HG03442 (cell line): Measurements from ENCODE around the gene TMEM252.
A peak's percentile ranks its signal among the peaks of the same experiment; 100 is the strongest.

Source experiments
- ATAC-seq: cut with Tn5 transposase; IDR thresholded peaks from one replicate; pipeline ENCODE4 v1.9.1; 2021; ENCODE audit warnings: mild to moderate bottlenecking, moderate library complexity; ENCODE audit not compliant: unreplicated experiment

Gene TMEM252

GRCh38 chr9:68540712-68541535 is at the start of gene TMEM252:
TMEM252 (minus strand) TSS chr9:68540883; CDS start chr9:68540814, 69 bp downstream.
- no peak for ATAC-seq

DNA sequence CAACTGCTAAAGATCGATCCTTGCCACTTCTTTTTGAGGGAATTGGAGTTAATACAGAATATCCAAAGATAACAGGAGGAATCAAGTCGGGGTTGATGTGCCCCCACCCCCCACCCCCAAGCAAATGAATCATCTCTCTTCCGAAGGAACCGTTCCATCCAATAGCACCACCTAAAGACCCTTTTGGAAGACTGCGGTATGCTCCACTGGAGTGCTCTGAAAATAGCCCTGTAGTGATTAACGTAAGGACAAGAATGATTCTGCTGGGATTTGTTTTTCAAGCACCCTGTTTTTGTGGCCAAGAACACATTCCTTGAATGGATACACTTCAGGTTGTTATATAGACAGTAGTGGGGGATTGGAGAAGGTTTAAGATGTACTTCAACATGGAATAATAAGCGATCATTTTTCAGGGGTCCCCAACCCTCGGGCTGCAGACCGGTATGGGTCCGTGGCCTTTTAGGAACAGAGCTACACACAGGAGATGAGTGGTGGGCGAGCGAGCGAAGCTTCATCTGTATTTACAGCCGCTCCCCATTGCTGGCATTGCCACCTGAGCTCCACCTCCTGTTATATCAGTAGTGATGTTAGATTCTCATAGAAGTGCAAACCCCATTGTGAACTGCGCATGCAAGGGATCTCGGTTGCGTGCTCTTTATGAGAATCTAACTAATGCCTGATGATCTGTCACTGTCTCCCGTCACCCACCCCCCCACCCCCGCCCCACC is 44.5 kb upstream of the TMEM252 start:
- ATAC-seq = no peak

DNA sequence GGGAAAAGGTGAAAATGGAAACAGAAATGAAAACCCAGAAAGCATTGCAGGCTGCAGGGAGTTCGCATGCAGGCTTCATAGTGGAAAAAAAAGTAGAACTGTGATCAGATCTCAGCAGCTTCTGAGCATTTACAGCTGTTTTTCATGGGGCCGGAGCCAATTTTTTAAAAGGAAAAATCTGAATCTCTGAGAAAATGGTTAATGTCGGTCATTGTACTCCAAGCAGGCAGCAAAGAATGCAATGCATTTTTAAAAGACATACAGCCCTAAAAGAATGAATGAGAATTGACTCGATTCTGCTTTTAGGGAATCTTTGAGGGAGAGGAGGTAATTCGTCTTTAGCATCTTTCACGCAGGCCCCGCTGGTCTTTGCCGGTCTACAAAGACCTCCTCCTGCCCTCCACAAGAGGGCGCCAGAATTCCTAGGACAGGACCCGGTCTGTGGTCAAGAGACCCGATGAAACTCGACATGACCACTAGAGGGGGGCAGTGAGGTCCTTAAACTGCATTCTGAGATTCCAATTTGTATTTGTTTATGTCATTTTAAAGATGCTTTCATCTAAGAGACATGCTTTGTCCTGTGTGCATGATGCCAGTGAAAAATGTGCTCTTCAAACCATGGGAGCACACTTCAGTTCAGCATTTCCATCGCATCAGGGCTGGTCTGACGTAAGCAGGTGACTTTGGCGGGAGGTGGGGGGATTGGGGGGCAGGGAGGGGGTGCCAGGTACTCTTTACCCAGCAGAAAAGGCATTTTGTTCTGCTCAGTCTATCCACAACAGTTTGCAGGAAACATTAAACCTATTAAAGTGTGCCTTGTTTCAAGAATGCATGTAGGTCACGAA is 43.7 kb upstream of the TMEM252 start:
- ATAC-seq = no peak

DNA sequence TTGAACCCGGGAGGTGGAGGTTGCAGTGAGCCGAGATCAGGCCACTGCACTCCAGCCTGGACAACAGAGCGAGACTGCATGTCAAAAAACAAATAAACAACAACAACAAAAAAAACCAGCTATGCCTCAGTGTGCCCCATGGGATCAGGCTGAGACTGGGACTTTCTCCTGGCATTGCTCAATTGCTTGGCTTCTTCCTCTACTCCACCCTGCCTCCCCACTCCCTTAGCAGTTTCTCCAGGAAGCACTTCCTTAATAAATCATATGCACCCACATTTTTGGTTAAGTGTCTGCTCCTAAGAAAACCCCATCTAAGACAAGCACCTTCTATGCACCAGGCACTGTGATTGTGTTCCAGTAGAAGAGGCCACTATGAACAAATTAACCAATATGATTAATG is 41.0 kb upstream of the TMEM252 start:
- no peak for ATAC-seq

DNA sequence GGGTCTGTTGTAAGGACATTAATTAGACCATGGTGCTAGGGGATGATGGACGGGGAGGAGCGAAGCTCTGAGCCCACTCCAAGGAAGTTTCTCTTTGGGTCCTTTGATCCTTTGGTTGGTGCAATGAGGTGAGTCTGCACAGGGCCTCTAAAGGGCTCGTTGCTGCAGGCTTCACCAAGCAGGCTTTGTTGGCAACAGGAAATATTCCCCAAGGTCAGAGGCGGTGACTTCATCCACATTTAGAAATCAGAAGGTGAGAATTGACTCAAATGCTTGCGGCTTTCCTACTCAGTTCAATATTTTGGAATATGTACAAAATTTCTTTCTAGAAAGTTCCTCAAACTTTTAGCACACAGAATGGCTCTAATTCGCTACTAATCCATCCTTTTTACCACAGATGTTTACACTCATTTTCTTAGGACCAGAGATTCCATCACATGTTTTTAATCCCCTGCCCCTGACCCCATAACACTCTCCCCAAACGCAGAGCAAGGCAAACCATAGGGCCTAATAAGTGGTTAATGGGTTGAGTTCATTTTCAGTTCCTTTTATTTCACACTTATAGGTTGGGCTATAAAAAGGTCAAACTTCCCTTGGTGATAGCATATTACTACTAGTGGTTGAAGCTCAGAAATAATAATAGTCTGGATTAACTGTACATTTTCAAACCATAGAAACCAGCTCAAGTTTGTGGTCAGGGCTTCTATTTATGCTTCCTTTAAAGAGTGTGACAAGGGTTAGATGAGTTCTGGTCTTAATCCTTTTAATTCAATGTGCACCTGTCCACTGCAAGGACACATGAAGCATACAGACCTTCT is 37.3 kb upstream of the TMEM252 start:
- peak; percentile 82 for ATAC-seq

GRCh38 chr9:68575817-68576216 is 35.1 kb upstream of the TMEM252 start:
- ATAC-seq = no peak

- ATAC-seq = no peak
These were observed 33.5 kb upstream of the TMEM252 start for GRCh38 chr9:68574150-68574549.

DNA sequence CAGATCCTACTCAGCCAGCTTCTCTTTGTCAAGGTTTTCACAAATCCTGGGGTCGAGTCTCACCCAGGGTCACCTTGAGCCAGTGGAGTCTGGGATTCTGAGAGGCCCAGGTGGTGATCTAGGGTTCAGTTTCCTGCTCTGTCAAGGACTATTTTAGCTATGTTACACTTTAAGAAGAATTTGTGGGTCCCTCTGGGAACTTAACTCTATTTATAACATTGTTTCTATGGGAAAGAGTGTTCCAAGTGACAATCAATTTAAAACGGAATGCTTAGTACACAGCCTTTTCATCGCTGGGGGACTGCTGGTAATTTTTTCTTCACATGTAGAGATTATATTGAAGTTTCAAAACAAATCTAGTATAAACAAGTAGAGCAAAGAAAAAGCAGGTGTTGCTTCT is 26.9 kb upstream of the TMEM252 start:
- ATAC-seq = no peak

DNA sequence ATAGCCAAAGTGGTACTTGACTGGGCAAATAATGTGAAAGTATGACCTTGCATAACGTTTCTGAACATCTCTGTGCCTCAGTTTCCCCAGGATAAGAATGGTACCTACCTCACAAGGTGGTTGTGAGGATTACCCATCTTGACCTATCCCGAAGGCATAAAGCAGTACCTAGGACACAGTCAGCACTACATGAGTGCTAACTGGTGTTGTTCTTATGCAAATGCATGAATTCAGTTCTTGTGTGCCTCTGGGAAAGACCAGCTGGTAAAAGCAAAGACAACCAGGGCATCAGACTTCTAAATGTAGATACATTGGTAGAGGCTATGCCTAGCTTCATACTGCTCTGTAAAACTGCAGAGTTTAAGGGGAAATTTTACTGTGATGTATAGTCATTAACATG is 21.8 kb upstream of the TMEM252 start:
- ATAC-seq = no peak

DNA sequence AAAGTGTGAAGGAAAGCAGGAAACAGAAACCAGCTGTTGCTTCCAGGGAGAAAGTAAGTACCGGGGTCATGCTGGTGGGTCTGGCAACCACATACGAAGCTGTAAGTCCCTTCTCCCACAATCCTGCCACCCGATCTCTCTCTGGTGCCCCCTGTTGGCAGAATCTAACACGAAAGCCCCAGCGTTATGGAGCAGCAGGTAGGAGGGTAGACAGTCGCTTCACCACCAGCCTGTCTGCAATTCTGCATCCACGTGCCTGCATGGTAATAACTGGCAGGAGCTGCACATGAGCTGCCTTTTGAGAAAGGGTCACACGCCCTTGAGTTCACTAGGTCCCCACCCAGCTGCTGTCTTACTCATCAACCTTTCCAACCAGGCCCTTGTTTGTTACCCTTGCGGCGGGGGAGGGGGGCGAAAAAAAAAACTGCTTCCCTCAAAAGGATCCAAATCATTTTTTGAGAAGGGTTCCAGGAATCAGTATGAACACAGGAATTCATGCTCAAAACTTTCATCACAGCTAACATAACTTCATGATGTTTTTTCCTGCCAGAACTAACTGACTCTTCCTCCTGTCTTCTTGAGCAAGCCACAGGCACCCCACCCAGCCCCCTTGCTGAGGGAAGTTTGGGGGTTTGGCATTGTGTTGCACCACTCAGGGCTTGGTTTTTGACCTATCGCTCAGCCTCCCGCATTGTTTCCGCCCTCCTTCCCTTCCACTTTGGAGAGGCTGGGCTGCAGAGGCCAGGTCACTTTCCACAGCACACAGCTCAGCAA is 19.6 kb upstream of the TMEM252 start:
- peak; percentile 71 for ATAC-seq

DNA sequence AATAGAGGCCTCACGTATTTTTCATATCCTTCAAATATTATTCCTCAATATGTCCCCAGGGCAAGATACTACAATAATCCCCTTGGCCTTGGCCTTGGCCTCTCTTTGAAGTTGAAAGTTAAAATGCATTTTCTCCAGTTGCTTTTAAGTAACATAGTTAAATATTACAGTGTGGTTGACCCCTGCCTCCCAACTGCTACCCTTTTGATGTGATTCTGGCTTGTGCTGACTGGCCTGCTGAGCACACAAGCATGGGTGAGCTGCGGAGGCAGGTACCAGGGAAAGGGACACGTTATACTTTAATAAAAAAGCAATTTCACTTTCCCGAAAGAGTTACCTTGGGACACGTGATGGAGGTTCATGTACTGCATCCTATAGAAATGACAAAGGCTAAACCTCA is 17.9 kb upstream of the TMEM252 start:
- no peak for ATAC-seq

DNA sequence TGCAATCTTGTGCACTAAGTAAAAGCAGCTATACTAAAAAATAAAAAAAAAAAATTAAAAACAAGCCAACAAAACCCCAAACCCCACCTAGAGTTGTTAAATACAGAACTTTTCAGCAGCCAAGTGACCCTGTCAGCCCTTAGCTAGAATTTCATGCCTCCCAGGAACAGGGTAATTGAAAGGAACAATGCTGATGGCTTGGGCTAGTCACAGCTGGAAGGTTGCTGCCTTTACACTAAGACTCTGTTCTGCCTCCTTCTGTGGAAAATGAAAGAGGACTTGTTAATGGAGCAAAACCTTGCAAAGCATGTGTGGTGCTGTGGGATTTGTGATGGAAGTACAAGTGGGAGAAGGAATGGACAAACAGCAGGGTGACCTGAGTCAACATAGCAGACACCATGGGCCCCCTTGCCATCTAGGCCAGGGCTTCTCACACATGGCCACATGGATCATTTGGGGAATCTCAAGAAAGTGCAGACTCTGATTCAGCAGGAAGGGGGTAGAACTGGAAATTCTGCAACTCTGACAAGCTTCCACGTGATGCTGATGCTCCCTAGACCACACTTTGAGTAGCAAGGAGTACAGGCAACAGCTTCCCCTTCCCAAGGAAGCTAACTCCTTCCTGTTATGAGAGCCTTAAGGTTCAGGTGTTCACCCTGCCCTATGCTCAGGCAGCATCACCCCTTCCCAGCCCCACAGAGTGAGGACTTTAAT is 14.9 kb upstream of the TMEM252 start:
- no peak for ATAC-seq

DNA sequence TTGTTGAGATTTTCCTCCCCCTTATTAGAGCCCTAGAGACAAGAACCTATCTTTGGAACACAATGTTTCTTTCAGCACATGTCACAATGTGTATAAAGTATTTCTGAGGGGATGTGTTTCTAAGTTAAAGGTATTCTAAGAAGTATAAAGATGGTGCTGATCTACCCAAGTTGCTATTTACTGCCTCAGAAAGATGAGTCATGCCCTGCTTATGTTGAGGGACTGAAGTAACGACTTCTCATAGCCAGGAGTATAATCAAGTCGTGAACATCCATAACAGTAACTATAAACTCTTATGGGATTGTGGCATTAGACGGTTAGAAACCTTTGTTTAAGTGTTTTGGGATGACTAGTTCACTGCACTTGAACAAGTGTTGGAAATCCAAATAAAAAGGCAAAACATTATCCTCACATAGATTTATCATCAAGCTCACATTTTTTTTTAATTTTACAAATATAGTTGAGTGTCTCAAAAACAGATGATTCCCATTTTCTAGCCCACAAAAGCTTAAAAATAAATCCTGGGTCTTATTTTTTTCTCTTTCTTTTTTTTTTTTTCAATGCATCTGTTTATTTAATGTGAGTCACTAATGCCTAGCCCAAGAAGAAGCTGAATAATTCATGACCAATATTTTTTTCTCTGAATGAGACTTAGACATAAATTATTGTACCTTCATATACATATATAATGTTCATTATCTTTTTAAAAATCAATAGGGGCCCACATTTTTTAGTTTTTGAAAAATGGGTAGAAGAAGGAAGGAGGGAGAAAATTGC is 12.2 kb upstream of the TMEM252 start:
- no peak for ATAC-seq

DNA sequence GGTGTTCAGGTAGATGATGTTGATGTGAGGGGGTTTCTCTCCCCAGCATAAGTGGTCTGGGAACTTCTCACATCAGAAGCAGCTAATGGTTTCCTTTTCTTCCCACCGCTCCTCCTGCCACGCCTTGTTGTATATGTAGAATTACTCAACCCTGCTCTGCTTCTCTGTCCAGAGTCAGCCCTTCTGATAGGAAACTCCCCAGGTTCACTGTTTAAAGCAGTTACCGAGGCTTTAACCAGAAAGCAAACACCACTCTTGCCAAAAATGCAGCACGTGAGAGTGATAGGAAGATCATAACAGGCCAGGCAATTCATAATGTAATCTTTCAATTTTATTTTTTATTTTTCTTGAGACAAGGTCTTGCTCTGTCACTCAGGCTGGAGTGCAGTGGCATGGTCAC is 10.5 kb upstream of the TMEM252 start:
- no peak for ATAC-seq

DNA sequence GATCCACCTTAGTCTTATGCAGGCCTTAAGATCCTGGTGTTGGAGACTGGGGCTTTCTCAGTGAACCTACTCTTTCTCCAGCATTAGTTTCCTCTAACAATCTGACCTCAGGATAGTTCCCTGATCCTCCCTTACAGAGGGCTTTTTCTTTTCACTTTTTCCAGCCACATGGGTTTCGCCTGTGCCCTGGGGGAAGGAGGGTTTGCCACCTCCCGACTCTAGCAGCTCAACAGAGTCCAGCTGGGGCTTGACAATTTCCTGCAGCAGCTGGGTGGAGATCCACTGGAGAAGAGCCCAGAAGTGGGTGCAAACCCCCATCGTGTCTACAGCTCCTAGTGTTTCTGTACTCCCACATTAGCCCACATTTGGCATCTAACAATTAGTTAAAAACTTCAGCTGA is 7.6 kb upstream of the TMEM252 start:
- ATAC-seq = no peak

GRCh38 chr9:68547417-68547816 is 6.7 kb upstream of the TMEM252 start:
- no peak for ATAC-seq

- ATAC-seq = peak; percentile 71
These were observed 6.1 kb upstream of the TMEM252 start for GRCh38 chr9:68546596-68547390.
